Inflammatory macrophage treated with lipopolysaccharide for 4 hours (primary cell): ENCODE results near the gene SMIM41.
A peak's percentile ranks its signal among the peaks of the same experiment; 100 is the strongest.
"Not testable (repeated sequence)": the region's sequence is repeated elsewhere in the genome, so short reads cannot be mapped to it uniquely, and the experiment has no call there.

Experiments
- DNase-seq: peaks from one replicate; pipeline ENCODE4 v3.0.0-alpha.2; 2020

The SMIM41 gene

GRCh38 chr12:52087961-52088820, 8.7 kb downstream of the SMIM41 start:
- DNase-seq, result no peak

- DNase-seq, result no peak
Observed at GRCh38 chr12:52089491-52089890, 10.0 kb downstream of the SMIM41 start.

GRCh38 chr12:52090291-52090690, 10.8 kb downstream of the SMIM41 start:
- DNase-seq, result no peak

- no peak for DNase-seq
Observed at GRCh38 chr12:52091061-52091460, 11.6 kb downstream of the SMIM41 start.

GRCh38 chr12:52091869-52092268, 12.4 kb downstream of the SMIM41 start:
- DNase-seq, result no peak

GRCh38 chr12:52093346-52093745, 13.8 kb downstream of the SMIM41 start:
- no peak for DNase-seq

DNA sequence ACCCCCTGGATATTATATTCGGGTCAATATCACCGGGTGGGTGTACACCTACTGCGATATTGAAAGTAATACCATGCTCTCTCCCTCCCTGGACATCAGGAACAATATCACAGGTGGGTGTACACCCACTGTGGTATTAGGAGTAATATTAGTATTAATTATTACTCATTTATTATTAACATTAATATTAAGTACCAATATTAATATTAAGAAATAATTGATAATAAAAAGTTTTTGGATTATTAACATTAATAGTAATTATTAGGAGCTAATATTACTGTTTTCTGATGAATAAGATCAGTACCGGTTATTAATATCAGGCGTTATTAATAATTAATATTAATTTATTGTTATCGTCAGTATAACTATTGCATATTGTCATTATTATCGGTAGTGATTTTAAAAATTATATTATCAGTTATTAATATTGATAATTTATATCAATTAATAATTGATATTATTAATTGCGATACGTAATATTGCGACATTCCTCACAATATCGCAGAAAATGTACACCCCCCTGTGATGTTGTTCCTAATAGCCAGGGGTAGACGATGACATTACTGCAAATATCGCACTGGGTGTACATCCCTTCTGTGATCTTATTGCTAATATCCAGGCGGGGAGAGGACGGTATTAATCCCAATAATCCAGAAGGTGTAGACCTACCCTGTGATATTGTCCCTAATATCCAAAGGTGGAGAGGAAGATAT, 17.0 kb downstream of the SMIM41 start:
- no peak for DNase-seq

DNA sequence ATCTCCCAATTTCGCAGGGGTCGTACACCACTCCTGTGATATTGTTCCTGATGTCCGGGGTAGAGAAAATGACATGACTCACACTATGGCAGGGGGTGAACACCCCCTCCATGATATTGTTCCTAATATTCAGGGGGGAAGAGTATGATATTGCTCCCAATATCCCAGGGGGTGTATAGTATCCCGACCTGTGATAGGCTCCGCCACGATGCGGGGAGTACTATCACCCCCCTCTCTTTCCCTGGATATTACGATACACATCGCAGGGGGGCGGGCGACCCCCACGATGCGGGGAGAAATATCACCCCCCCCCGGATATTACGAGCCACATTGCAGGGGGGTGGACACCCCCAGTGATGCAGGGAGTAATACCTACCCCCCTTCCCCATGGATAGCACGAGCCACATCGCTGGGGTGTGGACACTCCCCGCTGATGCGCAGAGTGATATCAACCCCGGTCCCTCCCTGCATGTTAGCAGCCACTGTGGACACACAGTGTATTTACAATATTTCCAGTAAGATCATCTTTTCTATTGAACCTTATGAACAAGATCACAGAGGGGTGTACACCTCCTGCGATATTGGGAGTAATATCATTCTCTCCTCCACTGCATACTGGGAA, 17.7 kb downstream of the SMIM41 start:
- DNase-seq, result no peak

- peak; percentile 10 for DNase-seq
Observed at GRCh38 chr12:52104431-52105089, 25.1 kb downstream of the SMIM41 start.

DNA sequence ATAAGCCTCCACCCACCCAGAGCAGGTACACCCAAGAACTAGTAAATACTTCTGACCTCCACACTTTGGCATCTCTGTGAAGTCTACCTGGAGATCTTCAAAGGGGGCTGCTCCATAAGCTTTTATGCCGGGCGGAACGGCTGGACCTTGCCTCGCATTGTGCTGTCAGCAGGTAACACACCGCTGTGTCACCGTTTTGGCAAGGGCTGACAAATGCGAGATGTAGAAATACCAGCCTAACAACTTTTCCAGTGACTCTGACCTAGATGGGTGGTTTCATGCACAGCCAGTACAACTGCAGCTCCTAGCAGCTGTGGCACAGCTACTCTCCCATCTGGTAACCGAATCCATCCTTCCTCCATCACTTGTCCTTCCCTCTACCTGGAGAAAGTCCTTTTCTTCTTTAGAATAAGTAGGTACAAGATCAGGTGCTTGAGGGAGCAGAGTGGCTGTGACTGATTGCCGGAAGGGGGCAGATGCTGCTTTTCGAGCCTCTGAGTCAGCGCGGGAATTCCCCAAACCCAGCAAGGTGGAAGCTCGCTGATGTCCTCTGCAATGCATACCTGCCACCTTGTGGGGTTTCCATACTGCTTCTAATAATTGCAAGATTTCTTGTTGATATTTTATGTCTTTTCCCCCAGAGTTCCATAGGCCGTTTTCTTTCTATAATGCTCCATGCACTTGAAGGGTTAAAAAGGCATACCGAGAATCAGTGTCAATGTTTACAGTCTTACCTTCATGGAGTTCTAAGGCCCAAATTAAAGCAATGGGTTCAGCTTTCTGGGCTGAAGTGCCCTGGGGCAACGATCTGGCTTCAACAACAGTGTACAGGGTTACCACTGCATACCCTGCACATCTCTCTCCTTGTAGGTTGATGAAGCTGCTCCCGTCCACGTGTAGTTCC, 37.0 kb downstream of the SMIM41 start:
- DNase-seq, result not testable (repeated sequence)

GRCh38 chr12:52117806-52118475, 38.4 kb downstream of the SMIM41 start:
- not testable (repeated sequence) for DNase-seq

DNA sequence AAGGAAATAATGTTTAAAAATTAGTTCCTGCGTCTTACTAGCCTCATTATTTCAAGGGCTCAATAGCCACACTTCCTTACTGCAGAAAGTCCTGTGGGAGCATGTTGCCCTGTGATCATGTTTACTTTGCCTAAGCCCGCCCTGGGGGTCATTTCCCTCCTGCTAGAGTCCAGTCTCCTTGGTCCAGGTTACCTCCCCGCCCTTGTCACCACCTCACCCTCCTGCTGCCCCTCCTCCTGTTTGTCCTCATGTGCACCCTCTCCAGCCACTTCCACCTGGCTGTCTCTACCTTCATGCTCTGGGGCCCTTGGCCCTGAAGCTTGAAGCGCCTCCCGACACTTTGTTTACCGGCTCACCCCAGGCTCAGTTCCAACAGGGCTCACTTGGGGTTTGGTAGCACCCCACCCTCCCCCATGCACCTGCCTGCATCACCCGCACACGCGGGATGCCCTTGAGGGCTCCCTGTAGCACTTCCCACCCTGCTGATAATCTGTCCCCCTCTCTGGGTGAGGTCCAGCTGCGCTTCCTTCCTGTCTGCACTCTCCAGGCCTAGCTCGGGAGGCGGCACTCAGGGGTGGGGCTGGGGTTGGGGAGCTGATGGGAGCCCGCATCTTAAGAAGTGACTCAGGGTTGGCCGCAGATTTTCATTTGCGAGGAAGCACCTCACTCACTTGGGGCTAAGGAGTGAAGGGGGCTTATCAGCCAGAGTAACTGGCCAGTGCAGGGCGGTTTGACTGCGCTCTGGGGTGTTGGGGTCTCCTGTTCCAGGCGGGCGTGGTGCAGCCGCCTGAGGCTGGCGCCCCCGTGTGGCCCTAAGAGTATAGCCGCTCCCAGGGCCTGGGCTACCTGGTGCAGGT, 40.1 kb downstream of the SMIM41 start:
- DNase-seq, result peak; percentile 15

- DNase-seq, result peak; percentile 17
Observed at GRCh38 chr12:52120951-52121823, 41.7 kb downstream of the SMIM41 start.

DNA sequence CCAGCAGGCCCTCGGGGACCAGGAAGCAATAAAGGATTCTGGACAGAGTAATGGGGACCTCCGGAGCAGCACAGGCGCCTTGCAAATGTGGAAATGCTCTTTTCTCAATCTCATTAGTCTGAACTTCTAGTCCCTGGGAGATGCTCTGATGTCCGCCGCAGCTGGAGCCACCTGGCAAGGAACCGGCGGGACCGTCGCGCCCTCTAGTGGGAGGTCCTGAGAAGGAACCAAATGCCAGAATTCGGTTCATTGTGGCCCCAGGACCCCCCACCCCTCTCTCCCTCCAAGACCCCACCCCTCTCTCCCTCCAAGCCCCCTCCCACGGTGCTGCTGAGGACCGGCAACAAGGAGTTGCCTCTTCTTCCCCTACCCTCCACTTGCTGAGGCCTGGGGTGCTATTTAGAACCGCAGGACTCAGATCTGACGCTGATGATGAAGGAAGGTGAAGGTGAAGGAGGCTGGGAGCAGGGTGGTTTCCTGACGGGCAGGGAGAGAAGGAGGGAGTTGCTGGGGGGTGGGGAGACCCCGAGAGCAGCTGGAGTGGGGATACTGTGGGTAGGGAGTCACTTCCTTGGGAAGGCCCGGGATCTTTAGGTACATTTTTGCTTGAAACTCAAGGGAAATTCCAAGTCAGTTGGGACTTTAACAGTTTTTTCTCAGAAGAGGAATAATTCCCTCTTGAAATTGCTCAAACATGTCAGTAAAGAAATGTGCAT, 42.5 kb downstream of the SMIM41 start:
- peak; percentile 43 for DNase-seq

DNA sequence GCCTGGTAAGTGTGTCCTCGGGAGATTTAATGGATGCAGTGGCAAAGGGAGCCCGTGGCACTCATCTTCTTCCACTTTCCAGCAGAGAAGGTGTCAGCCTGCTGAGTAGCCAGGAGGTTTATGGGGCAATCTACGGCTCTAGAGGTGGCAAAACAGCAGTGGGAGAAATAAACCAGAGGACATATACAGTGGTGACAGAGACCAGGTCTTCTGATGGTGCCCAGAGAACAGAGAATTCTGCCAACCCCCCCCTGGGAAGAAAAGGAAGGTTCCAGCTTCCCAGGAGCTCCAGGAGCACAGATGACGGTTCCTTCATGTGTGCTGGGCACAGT, 43.0 kb downstream of the SMIM41 start:
- no peak for DNase-seq

DNA sequence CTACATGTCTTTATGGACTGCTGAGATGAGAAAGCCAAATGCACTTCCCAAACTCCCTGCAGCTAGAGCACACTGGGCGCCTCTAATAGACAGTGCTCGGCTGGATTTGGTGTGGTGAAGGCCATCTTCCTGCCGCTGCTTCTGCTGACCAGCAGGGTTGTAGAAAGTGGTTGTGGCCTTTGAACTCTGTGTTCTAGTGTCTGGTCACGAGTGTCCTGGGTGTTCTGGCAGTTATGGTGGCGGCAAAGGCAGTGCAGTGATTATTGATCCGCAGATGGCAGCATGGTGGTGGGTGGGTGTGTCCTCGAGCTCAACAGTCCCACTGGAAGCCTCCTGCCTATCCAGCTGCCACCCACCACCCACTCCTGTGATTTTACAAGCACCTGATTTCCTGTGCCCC, 43.4 kb downstream of the SMIM41 start:
- no peak for DNase-seq

- no peak for DNase-seq
Observed at GRCh38 chr12:52123487-52124186, 44.1 kb downstream of the SMIM41 start.

DNA sequence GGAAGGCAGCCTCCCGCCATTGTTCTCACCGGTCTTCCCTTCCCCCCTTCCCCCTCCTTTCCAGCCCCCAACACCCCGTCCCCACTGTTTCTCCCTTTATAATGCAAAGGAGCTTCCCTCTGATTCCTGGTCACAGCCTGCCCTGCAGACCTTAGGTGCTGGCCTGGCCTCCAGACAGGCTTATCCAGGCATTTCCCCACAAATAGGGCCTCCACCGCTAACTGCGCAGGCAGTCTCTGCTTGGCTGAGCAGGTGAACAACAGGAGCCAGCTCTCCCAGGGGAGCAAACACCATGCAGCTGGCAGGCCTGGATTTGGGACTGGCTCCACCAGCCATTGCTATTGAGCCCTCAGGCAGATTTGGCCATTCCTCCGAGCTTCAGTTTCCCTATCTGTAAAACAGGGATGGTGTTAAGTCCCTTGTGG, 46.0 kb downstream of the SMIM41 start:
- DNase-seq, result no peak
